ENCODE measurements around the gene KRTAP2-2.
"Not testable (repeated sequence)": the region's sequence is repeated elsewhere in the genome, so short reads cannot be mapped to it uniquely, and the experiment has no call there.

The KRTAP2-2 gene, protein sequence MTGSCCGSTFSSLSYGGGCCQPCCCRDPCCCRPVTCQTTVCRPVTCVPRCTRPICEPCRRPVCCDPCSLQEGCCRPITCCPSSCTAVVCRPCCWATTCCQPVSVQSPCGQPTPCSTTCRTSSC

GRCh38 chr17:41055130-41055529, at the start of gene KRTAP2-2:
Gene KRTAP2-2, minus strand, starts transcription at chr17:41055230. Its CDS starts 19 bp downstream, at chr17:41055211.
- not testable (repeated sequence) for DNase-seq

DNA sequence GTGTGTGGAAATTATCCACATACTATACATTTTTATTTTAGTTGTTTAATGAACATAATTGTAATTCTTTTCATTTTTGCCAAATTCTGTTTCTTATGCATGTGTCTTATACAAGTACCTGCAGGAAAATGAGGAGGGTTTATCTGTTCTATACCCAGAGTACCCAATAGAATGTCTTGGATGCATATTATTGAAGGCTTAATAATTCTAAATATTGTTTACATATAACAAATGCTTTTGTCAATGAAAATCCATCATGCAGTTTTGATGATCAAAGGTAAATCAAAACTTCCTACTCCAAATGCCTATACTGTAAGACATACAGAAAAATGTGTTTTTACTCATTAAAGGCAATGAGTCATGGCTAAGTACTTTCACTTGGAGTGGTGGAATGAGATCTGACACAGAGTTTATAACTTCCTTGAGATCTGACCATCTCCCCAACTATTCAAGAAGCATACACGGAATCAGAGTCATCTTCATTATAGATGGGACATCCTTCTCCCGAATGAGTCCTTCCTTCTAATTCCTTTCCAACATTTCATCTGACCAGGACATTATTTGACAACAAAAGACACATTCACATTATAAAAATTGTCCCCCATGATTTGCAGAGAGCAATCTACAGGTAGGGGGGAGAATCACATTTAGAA, 49.5 kb upstream of the KRTAP2-2 start:
- DNase-seq: not testable (repeated sequence)

- no peak for DNase-seq
Measured at GRCh38 chr17:41103896-41104295, 48.9 kb upstream of the KRTAP2-2 start.

- DNase-seq: no peak
Measured at GRCh38 chr17:41101586-41102259, 46.7 kb upstream of the KRTAP2-2 start, which contains the start of gene KRTAP4-16. Gene KRTAP4-16, minus strand, starts transcription at chr17:41102209. Its CDS starts 0 bp downstream, at chr17:41102209.

GRCh38 chr17:41099682-41100480, 44.9 kb upstream of the KRTAP2-2 start:
- not testable (repeated sequence) for DNase-seq

DNA sequence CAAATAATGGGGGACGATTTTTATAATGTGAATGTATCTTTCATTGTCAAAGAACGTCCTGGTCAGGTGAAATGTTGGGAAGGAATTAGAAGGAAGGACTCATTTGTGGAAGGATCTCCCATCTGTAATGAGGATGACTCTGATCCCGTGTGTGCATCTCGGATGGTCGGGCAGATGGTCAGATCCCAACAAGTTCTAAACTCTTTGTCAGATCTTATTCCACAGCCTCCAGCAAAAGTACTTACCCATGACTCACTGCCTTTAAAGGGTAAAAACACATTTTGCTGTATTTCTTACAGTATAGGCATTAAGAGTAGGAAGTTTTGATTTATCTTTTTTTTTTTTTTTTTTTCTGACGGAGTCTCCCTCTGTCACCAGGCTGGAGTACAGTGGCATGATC, 43.5 kb upstream of the KRTAP2-2 start:
- no peak for DNase-seq

- DNase-seq: no peak
Measured at GRCh38 chr17:41098042-41098441, 43.0 kb upstream of the KRTAP2-2 start, which contains the start of gene KRTAP4-8. Gene KRTAP4-8, minus strand, starts transcription at chr17:41098142. Its CDS starts 58 bp downstream, at chr17:41098084.

- DNase-seq: no peak
Measured at GRCh38 chr17:41096055-41096454, 41.0 kb upstream of the KRTAP2-2 start.

DNA sequence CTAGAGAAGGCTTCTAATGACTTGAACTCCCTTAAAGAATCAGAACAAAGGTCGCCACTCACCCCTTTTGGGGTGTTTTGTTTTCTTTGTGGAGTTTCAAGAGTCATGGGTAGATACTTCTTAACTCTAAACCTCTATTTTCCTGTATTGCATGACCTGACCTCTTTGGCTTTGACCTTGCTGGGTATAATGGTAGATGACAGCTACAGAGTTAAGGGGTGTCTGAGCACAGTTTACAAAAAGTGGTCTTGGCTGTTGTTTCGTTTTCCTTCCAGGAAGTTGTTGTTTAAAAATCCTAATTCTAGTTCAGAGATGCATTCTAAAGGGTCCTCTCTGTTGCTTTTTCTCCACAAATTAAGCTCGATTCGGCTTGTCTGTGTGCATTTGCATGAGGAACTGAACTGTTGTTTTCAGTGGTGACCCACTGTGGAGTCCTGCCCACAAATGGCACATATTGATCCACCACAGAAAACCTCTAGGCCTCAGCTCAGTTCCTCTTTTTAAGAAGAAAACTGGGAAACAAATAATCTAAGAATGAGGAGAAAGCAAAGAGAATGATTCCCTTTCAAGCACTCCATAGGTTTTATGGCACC, 33.8 kb upstream of the KRTAP2-2 start:
- not testable (repeated sequence) for DNase-seq

GRCh38 chr17:41084100-41084856, 29.2 kb upstream of the KRTAP2-2 start, which contains the start of gene KRTAP4-7:
Gene KRTAP4-7, plus strand, starts transcription at chr17:41084150. Its CDS starts 57 bp downstream, at chr17:41084207.
- not testable (repeated sequence) for DNase-seq

GRCh38 chr17:41083427-41083826, 28.4 kb upstream of the KRTAP2-2 start:
- DNase-seq: not testable (repeated sequence)

DNA sequence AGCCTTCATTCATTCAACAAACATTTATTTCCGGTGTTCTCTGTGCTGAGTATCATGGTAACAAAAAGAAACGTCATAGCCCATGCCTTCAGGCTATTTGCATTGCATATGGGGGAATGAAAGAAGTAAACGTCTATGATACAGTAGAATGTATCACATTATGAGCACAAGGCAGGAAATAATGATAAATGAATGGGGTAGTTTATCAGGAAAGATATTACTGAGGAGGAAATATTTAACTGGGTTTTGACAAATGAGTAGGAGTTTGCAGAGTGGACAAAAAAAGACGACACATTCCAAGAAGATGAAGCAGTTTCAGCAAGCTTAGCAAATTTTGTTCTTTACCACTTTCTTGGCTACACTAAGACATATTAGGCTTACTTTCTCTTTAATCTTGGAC, 27.6 kb upstream of the KRTAP2-2 start:
- no peak for DNase-seq

DNA sequence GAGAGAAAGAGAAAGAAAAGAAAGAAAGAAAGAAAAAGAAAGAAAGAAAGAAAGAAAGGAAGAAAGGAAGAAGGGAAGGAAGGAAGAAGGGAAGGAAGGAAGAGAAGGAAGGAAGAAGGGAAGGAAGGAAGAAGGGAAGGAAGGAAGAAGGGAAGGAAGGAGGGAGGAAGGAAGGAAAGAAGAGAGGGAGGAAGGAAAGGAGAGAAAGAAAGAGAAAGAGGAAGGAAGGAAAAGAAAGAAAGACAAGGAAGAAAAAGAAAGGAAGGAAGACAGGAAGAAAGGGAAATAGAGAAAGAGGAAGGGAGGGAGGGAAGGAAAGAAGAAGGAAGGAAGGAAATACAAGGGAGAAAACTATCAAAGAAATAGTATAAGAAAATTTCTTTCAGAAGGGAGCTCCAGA, 21.8 kb upstream of the KRTAP2-2 start:
- no peak for DNase-seq

- no peak for DNase-seq
Measured at GRCh38 chr17:41073676-41074075, 18.6 kb upstream of the KRTAP2-2 start.

DNA sequence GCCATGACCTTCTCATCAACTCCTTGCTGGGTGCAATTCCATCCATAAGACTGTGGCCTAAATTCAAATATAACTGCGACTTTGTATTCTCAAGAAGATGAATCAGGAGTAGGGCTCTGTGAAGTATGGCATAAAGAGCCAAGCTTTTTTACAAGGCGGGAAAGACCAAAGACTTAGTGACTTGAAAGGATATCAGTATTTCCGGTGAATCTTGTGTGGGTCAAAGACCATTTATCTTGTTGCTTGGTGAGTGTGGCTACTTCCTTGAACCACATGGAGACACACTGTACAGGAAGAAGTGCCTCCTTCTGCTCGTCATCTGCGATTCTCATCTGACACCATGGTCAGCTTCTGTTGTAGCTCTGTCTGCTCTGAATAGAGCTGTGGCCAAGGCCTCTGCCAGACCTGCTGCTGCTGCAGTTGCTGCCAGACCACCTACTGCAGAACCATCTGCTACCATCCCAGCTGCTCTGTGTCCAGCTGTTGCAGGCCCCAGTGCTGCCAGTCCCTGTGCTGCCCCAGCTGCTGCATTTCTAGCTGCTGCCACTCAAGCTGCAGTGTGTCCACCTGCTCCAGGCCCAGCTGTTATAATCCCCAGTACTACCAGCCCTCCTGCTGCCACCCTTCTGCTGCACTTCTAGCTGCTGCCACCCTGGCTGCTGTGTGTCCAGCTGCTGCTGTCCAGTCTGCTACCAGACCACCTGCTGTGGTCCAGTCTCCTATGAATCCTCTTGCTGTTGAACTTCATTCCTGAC, 16.8 kb upstream of the KRTAP2-2 start:
- no peak for DNase-seq

GRCh38 chr17:41069031-41069430, 14.0 kb upstream of the KRTAP2-2 start:
- DNase-seq: no peak

DNA sequence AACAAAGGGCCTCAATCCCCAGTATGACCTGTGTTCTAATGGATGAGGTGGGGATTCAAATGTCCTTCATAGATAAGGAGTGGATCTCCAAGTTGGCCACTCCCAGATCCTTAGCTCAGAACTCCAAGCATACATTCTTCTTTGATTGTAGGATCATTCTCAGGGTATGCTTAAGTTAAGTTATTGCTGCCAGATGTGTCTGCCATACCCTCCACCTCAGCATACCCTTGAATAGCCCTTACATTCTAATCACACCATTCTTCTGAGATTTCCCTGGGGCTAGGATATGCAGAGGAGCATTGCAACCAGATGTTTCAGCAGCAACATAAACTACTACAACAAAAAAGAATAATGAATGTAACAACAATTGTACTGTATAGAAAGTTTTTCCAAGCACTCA, 12.3 kb upstream of the KRTAP2-2 start:
- DNase-seq: no peak

GRCh38 chr17:41065829-41066624, 11.0 kb upstream of the KRTAP2-2 start, which contains the start of gene KRTAP2-4:
Gene KRTAP2-4, minus strand, starts transcription at chr17:41065879. Its CDS starts 34 bp downstream, at chr17:41065845.
- no peak for DNase-seq

Measured in nucleus accumbens (tissue), 56 donors.